Retina (tissue), 1 donor: ENCODE data around the gene FOXO1.

Experiments
- DNase-seq: peaks from one replicate; pipeline ENCODE4 v3.0.0-alpha.2; 2016

FOXO1 gene

GRCh38 chr13:40539576-40540327 lies 126.7 kb downstream of the FOXO1 start:
- no peak for DNase-seq

GRCh38 chr13:40537146-40537895 lies 129.1 kb downstream of the FOXO1 start:
- DNase-seq: no peak

- DNase-seq: no peak
Observed at GRCh38 chr13:40536443-40537113, 129.9 kb downstream of the FOXO1 start.

- no peak for DNase-seq
Observed at GRCh38 chr13:40535345-40535836, 131.1 kb downstream of the FOXO1 start.

- no peak for DNase-seq
Observed at GRCh38 chr13:40534456-40534855, 132.0 kb downstream of the FOXO1 start.

- DNase-seq: no peak
Observed at GRCh38 chr13:40533072-40533471, 133.4 kb downstream of the FOXO1 start.

- no peak for DNase-seq
Observed at GRCh38 chr13:40530961-40531360, 135.5 kb downstream of the FOXO1 start.

GRCh38 chr13:40528881-40529280 lies 137.6 kb downstream of the FOXO1 start:
- no peak for DNase-seq

GRCh38 chr13:40527914-40528313 lies 138.5 kb downstream of the FOXO1 start:
- no peak for DNase-seq

- DNase-seq: no peak
Observed at GRCh38 chr13:40522282-40522681, 144.2 kb downstream of the FOXO1 start.

GRCh38 chr13:40520916-40521315 lies 145.5 kb downstream of the FOXO1 start:
- DNase-seq: no peak

GRCh38 chr13:40519637-40520036 lies 146.8 kb downstream of the FOXO1 start:
- no peak for DNase-seq

GRCh38 chr13:40518481-40518882 lies 148.0 kb downstream of the FOXO1 start:
- DNase-seq: no peak

GRCh38 chr13:40517486-40518480 lies 148.7 kb downstream of the FOXO1 start:
- no peak for DNase-seq

GRCh38 chr13:40515702-40516101 lies 150.7 kb downstream of the FOXO1 start:
- DNase-seq: no peak

GRCh38 chr13:40514802-40515201 lies 151.6 kb downstream of the FOXO1 start:
- DNase-seq: no peak

GRCh38 chr13:40509876-40510275 lies 156.6 kb downstream of the FOXO1 start:
- no peak for DNase-seq

- no peak for DNase-seq
Observed at GRCh38 chr13:40508767-40509342, 157.6 kb downstream of the FOXO1 start.

- DNase-seq: no peak
Observed at GRCh38 chr13:40508127-40508526, 158.3 kb downstream of the FOXO1 start.

GRCh38 chr13:40506592-40507446 lies 159.6 kb downstream of the FOXO1 start:
- no peak for DNase-seq
